Heart right ventricle (tissue), 16 donors: Measurements from ENCODE around the gene IL15RA. TPM values are rescaled to one million over a fixed set of nuclear protein-coding genes. Genes with fewer than 3 reads are reported as not detected.
"Not testable (repeated sequence)": the region's sequence is repeated elsewhere in the genome, so short reads cannot be mapped to it uniquely, and the experiment has no call there.

Experiments
- ATAC-seq, 8 donors: fragments of 200-7000 bp; cut with Tn5 transposase; one replicate each; pipeline ENCODE4 v1.9.1; 2020; ENCODE audit warnings: mild to moderate bottlenecking in 8 of 8, moderate library complexity in 8 of 8, moderate number of reproducible peaks in 1 of 8
- DNase-seq, 2 donors: peaks; one replicate each; pipeline ENCODE4 v3.0.0-alpha.2; 2020
- H3K27ac ChIP-seq, 10 donors: fragments of 200-600 bp; sonication (generic) in 2 of 10; one replicate each; pipeline versions ENCODE4 v1.5.0 to v1.8.0; 2020 to 2022; ENCODE audit warnings: mild to moderate bottlenecking in 3 of 10
- H3K27me3 ChIP-seq, 7 donors: fragments of 200-600 bp; one replicate each; pipeline ENCODE4 v1.8.0; 2021 to 2022; ENCODE audit warnings: mild to moderate bottlenecking in 2 of 7
- H3K36me3 ChIP-seq, 9 donors: fragments of 200-600 bp; sonication (generic) in 1 of 9; one replicate each; pipeline versions ENCODE4 v1.5.0 to v1.8.0; 2020 to 2022; ENCODE audit warnings: mild to moderate bottlenecking in 2 of 9
- H3K4me1 ChIP-seq, 9 donors: fragments of 200-600 bp; sonication (generic) in 1 of 9; one replicate each; pipeline versions ENCODE4 v1.5.0 to v1.8.0; 2020 to 2022; ENCODE audit warnings: mild to moderate bottlenecking in 4 of 9
- H3K4me3 ChIP-seq, 10 donors: fragments of 200-600 bp; sonication (generic) in 2 of 10; one replicate each; pipeline versions ENCODE4 v1.5.0 to v1.8.0; 2020 to 2022; ENCODE audit warnings: mild to moderate bottlenecking in 7 of 10, moderate library complexity in 2 of 10
- H3K9me3 ChIP-seq, 11 donors: fragments of 200-600 bp in 10 of 11; sonication (generic) in 2 of 11; one replicate each; pipeline versions ENCODE4 v1.5.0 to v1.8.0; 2013 to 2022; ENCODE audit warnings: mild to moderate bottlenecking in 2 of 11, control low read depth in 1 of 11, moderate library complexity in 1 of 11
- CTCF ChIP-seq, 9 donors: fragments of 200-600 bp; sonication (generic) in 2 of 9; IDR thresholded peaks; one replicate each; pipeline versions ENCODE4 v1.5.0 to v1.8.0; 2021 to 2022; ENCODE audit warnings: antibody characterized with exemption in 9 of 9, mild to moderate bottlenecking in 5 of 9, moderate library complexity in 1 of 9
- WGBS, 2 donors: extraction: QIAGEN DNeasy Blood & Tissue Kit; methylation state at CpG; one replicate each; pipeline ENCODE4 v1.1.7; 2013; ENCODE audit warnings: inconsistent platforms in 1 of 2; 5-methylcytosine and 5-hydroxymethylcytosine counted together
- intact Hi-C, 10 donors: fragments of 100-400 bp; cut with DNase I; formaldehyde crosslinking; loops; one replicate each; pipeline versions ENCODE4 v1.11.1 to v1.14.2; 2022
- polyA plus RNA-seq, 2 donors: library from polyadenylated mRNA; stranded (reverse); fragments of 200-250 nt; gene quantifications; one replicate each; pipeline ENCODE4 v1.2.3, GENCODE V29; 2013
- total RNA-seq, 10 donors: library from RNA; stranded (reverse); fragmentation: NEBNext Ultra II Directional in 3 of 10; extraction: Animal tissue kit (Norgen Biotek cat#: 25700) in 3 of 10; gene quantifications; one replicate each; pipeline versions ENCODE4 v1.2.1 to v1.2.4, GENCODE V29; 2021 to 2023
- donor health status: Arrhythmogenic right ventricular cardiomyopathy.
- donor health status: ischemic (EF 13 %, LVEDD 7.1; RV severe dilation, severe dysfunction).
- donor health status: healthy with polysubstance abuse.
- donor health status: DM: no; HTN: yes; CAD: no.
- donor health status: DM: no; HTN: no; CAD: no.
- donor health status: ischemic (EF 25% LVEDD 6.9; RV normal size, moderate dysfunction).
- donor health status: ischemic (EF 25% LVEDD 5.7; RV mildly dilated, moderate dysfunction).
- donor health status: healthy.
- donor health status: DM: yes; HTN: yes; CAD: no.
- donor health status: Ischemic cardiomyopathy.
- donor health status: ischemic (EF 35%, LVEDD 5.7; RV mildly dilated, moderate dysfunction).
- donor health status: nonischemic (EF 11% LVEDD 7.7; RV severe dilation, severe dysfunction).
- donor health status: DM: yes; HTN: yes; CAD: no.
- donor health status: PGD.
- donor health status: ischemic (EF 29% LVEDD 5.4; RV normal size, mild dysfunction).
- donor health status: nonischemic (EF 23%, LVEDD 6.1; RV moderate dilation, normal function).

The IL15RA gene
- total and polyA plus RNA-seq, 12 donors: 3.5 to 21.0 (median 5.8) TPM

- Histone ChIP-seq H3K4me1 (peaks cover 0 to 6% (median 0%) of the 10 kb centered on the region in 9 donors), H3K9me3 (no peaks in the 10 kb centered on the region), H3K36me3 (peaks cover 4 to 100% (median 91%) of the 10 kb centered on the region in 9 donors), H3K27me3 (no peaks in the 10 kb centered on the region), H3K27ac (no peak overlapping the region), H3K4me3 (no peak overlapping the region)
- no peak for TF ChIP-seq CTCF (IDR thresholded peaks at IDR 0.05)
- DNase-seq (no peak), ATAC-seq (no peak)
- WGBS, 2 donors: 88 to 90% methylated on average over 14 of the region's 14 CpGs
- intact Hi-C loops: no loop called here
Measured at GRCh38 chr10:5915451-5915850, 61.9 kb downstream of the IL15RA start.

- Histone ChIP-seq H3K4me3 (no peak overlapping the region), H3K9me3 (no peaks in the 10 kb centered on the region), H3K27me3 (no peaks in the 10 kb centered on the region), H3K36me3 (peaks cover 4 to 100% (median 97%) of the 10 kb centered on the region in 9 donors), H3K27ac (no peak overlapping the region), H3K4me1 (peaks cover 0 to 8% (median 0%) of the 10 kb centered on the region in 9 donors)
- no peak for ATAC-seq
- TF ChIP-seq CTCF (IDR thresholded peaks at IDR 0.05): no peak
- WGBS, 2 donors: 94 to 95% methylated on average over 4 of the region's 4 CpGs
- intact Hi-C loops: no loop called here
- DNase-seq: no peak
Measured at GRCh38 chr10:5913736-5914135, 63.6 kb downstream of the IL15RA start.

- intact Hi-C loops: no loop called here
- no peak overlapping the region for H3K27ac ChIP-seq
- H3K4me1 ChIP-seq: peaks cover 0 to 12% (median under 1%) of the 10 kb centered on the region in 9 donors
- WGBS, 2 donors: 95 to 97% methylated on average over 4 of the region's 4 CpGs
- no peak for TF ChIP-seq CTCF (IDR thresholded peaks at IDR 0.05)
- H3K4me3 ChIP-seq: no peak overlapping the region
- ATAC-seq (no peak), DNase-seq (no peak)
- no peaks in the 10 kb centered on the region for H3K27me3 ChIP-seq
- no peaks in the 10 kb centered on the region for H3K9me3 ChIP-seq
- H3K36me3 ChIP-seq: peaks cover 4 to 100% (median 91%) of the 10 kb centered on the region in 9 donors
Measured at GRCh38 chr10:5911670-5912069, 65.7 kb downstream of the IL15RA start.

GRCh38 chr10:5910323-5911100, 66.8 kb downstream of the IL15RA start:
- Histone ChIP-seq H3K4me1 (peaks cover 3 to 23% (median 11%) of the 10 kb centered on the region in 9 donors), H3K9me3 (no peaks in the 10 kb centered on the region), H3K27ac (peak overlapping the region in 5 of 10 donors; percentile 2 to 70 (median 7)), H3K36me3 (peaks cover under 1 to 100% (median 86%) of the 10 kb centered on the region in 9 donors), H3K4me3 (no peak overlapping the region), H3K27me3 (no peaks in the 10 kb centered on the region)
- 65 to 67% methylated on average over 18 of the region's 18 CpGs for WGBS, 2 donors
- intact Hi-C loops: no loop called here
- ATAC-seq (peak in 4 of 8 donors; percentile 22 to 37 (median 36)), DNase-seq (no peak)
- TF ChIP-seq CTCF (IDR thresholded peaks at IDR 0.05): no peak

GRCh38 chr10:5908676-5909075, 68.7 kb downstream of the IL15RA start:
- not testable (repeated sequence) for H3K9me3 ChIP-seq, ATAC-seq, H3K27me3 ChIP-seq, H3K27ac ChIP-seq, H3K4me3 ChIP-seq, DNase-seq
- H3K36me3 ChIP-seq: peaks cover 0 to 92% (median 67%) of the 10 kb centered on the region in 9 donors
- intact Hi-C loops: loop anchor here in 1 of 10 donors (10.0 kb wide), 1 partner anchor 66 kb away; the partner anchor contains the start of gene IL15RA
- H3K4me1 ChIP-seq: peaks cover 3 to 39% (median 17%) of the 10 kb centered on the region in 9 donors
- WGBS, 2 donors: 82 to 92% methylated on average over 7 of the region's 7 CpGs
